PC-3 (cell line): ENCODE data around the gene C5AR2. TPM values are rescaled to one million over a fixed set of nuclear protein-coding genes. Genes with fewer than 3 reads are reported as not detected.
"Not testable (repeated sequence)": the region's sequence is repeated elsewhere in the genome, so short reads cannot be mapped to it uniquely, and the experiment has no call there.

Experiments used
- ATAC-seq: fragments of 200-7000 bp; cut with Tn5 transposase; 2 replicates; pipeline ENCODE4 v1.9.1; 2020; ENCODE audit warnings: mild to moderate bottlenecking, moderate library complexity
- BruUV-seq: library from RNA; stranded (reverse); fragments of 400-500 nt; replicated peaks from 2 replicates; lab custom pipeline; 2021; lab: Mats Ljungman, UMichigan
- CTCF ChIA-PET: fragments of 300-600 bp; sonication (Branson Sonifier 250); formaldehyde crosslinking; loops from one replicate; lab custom pipeline; 2022; ENCODE audit warnings: antibody characterized with exemption; lab: Charles Lee
- POLR2A ChIA-PET: fragments of 300-600 bp; sonication (Branson Sonifier 250); formaldehyde crosslinking; loops from one replicate; lab custom pipeline; 2022; ENCODE audit warnings: antibody characterized with exemption; ENCODE audit not compliant: unreplicated experiment; lab: Charles Lee
- DNase-seq: peaks from one replicate; pipeline ENCODE4 v3.0.0-alpha.2; 2015
- H2AFZ ChIP-seq: fragments of 300-600 bp; sonication (generic); 2 replicates; pipeline ENCODE4 v1.6.0; 2016; ENCODE audit warnings: antibody characterized with exemption, low read length
- H3F3A ChIP-seq: fragments of 300-600 bp; sonication (generic); one replicate; pipeline ENCODE4 v1.6.0; 2017; ENCODE audit warnings: antibody characterized with exemption, low read length, control low read depth, mild to moderate bottlenecking; ENCODE audit not compliant: unreplicated experiment
- H3K27ac ChIP-seq: fragments of 300-600 bp; sonication (generic); 2 replicates; pipeline ENCODE4 v1.5.1; 2016; ENCODE audit warnings: mild to moderate bottlenecking, low read length
- H3K27me3 ChIP-seq: fragments of 300-600 bp; sonication (generic); 2 replicates; pipeline ENCODE4 v1.6.1; 2016; ENCODE audit warnings: low read length, mixed read lengths
- H3K36me3 ChIP-seq: fragments of 300-600 bp; sonication (generic); 2 replicates; pipeline ENCODE4 v1.6.1; 2016; ENCODE audit warnings: low read depth, mixed run types, low read length, mixed read lengths
- H3K4me1 ChIP-seq: fragments of 300-600 bp; sonication (generic); 2 replicates; pipeline ENCODE4 v1.5.1; 2016; ENCODE audit warnings: low read length; ENCODE audit not compliant: insufficient read depth
- H3K4me2 ChIP-seq: fragments of 300-600 bp; sonication (generic); 2 replicates; pipeline ENCODE4 v1.6.0; 2016; ENCODE audit warnings: low read length
- H3K4me3 ChIP-seq: fragments of 300-600 bp; sonication (generic); 2 replicates; pipeline ENCODE4 v1.5.1; 2016; ENCODE audit warnings: mild to moderate bottlenecking, low read length, mixed read lengths
- H3K79me2 ChIP-seq: fragments of 300-600 bp; sonication (generic); 2 replicates; pipeline ENCODE4 v1.6.1; 2017; ENCODE audit warnings: low read length, mixed read lengths
- H3K9ac ChIP-seq: fragments of 300-600 bp; sonication (generic); 2 replicates; pipeline ENCODE4 v1.6.0; 2016; ENCODE audit warnings: mild to moderate bottlenecking, low read length
- H3K9me2 ChIP-seq: fragments of 300-600 bp; sonication (generic); replicated peaks from 2 replicates; pipeline ENCODE4 v1.6.1; 2016; ENCODE audit warnings: mixed run types, low read length, mixed read lengths
- H3K9me3 ChIP-seq: fragments of 300-600 bp; sonication (generic); 2 replicates; pipeline ENCODE4 v1.6.1; 2016; ENCODE audit warnings: low read length, mixed read lengths
- H4K20me1 ChIP-seq: fragments of 300-600 bp; sonication (generic); 2 replicates; pipeline ENCODE4 v1.6.1; 2016; ENCODE audit warnings: low read length, mixed read lengths
- CTCF ChIP-seq: fragments of 300-600 bp; sonication (generic); conservative IDR thresholded peaks from 2 replicates; pipeline ENCODE4 v1.5.1; 2017; ENCODE audit warnings: antibody characterized with exemption, low read depth, mild to moderate bottlenecking, low read length
- EZH2 ChIP-seq: fragments of 300-600 bp; sonication (generic); IDR thresholded peaks from one replicate; pipeline ENCODE4 v1.6.1; 2017; ENCODE audit warnings: antibody characterized with exemption, mild to moderate bottlenecking, low read length; ENCODE audit not compliant: unreplicated experiment
- EZH2phosphoT487 ChIP-seq: fragments of 300-600 bp; sonication (generic); IDR thresholded peaks from 2 replicates; pipeline ENCODE4 v1.6.1; 2018; ENCODE audit warnings: mild to moderate bottlenecking, antibody characterized with exemption, low read length, borderline replicate concordance
- intact Hi-C: fragments of 100-400 bp; cut with micrococcal nuclease; formaldehyde crosslinking; loops from 2 replicates; pipeline ENCODE4 v1.9.0; 2023
- total RNA-seq: library from RNA; depleted of rRNA; stranded (reverse); fragments of >200 nt; gene quantifications from 2 replicates; pipeline ENCODE4 v1.2.3, GENCODE V29; 2014

C5AR2 gene
- total RNA-seq, 1 experiment from 2014 or later: not detected

GRCh38 chr19:47386582-47386981 lies 54.6 kb downstream of the C5AR2 start:
- POLR2A ChIA-PET, DNase-seq, H3F3A ChIP-seq, H3K4me2 ChIP-seq, H3K4me3 ChIP-seq, CTCF ChIA-PET, intact Hi-C loops, ATAC-seq, H3K27me3 ChIP-seq, H3K27ac ChIP-seq, H3K36me3 ChIP-seq, H3K9ac ChIP-seq, H3K9me3 ChIP-seq, H3K79me2 ChIP-seq, H3K4me1 ChIP-seq, H2AFZ ChIP-seq, H3K9me2 ChIP-seq, BruUV-seq, H4K20me1 ChIP-seq: not testable (repeated sequence)

- H3K9ac ChIP-seq, H2AFZ ChIP-seq, H3K4me1 ChIP-seq, H4K20me1 ChIP-seq, H3K36me3 ChIP-seq, DNase-seq, BruUV-seq, POLR2A ChIA-PET, intact Hi-C loops, H3K4me3 ChIP-seq, H3K79me2 ChIP-seq, H3K9me2 ChIP-seq, H3K27ac ChIP-seq, H3K9me3 ChIP-seq, H3K4me2 ChIP-seq, H3K27me3 ChIP-seq, H3F3A ChIP-seq, ATAC-seq, CTCF ChIA-PET: not testable (repeated sequence)
These were observed 55.6 kb downstream of the C5AR2 start for GRCh38 chr19:47387623-47388022.

DNA sequence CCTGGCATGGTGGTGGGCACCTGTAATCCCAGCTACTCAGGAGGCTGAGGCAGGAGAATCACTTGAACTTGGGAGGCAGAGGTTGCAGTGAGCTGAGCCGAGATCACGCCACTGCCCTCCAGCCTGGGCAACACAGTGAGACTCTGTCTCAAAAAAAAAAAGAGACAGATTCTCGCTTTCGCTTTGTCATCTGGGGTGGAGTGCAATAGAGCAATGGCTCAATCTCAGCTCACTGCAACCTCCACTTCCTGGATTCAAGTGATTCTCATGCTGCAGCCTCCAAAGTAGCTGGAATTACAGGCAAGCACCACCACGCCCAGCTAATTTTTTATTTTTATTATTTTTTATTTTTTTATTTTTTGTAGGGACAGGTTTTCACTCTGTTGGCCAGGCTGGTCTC lies 56.7 kb downstream of the C5AR2 start:
- POLR2A ChIA-PET, H3K36me3 ChIP-seq, H3K4me1 ChIP-seq, intact Hi-C loops, H3K9ac ChIP-seq, H3K79me2 ChIP-seq, H4K20me1 ChIP-seq, H3K27me3 ChIP-seq, BruUV-seq, DNase-seq, H3K27ac ChIP-seq, H3K9me2 ChIP-seq, ATAC-seq, H3K4me3 ChIP-seq, H3K9me3 ChIP-seq, H3K4me2 ChIP-seq, H2AFZ ChIP-seq, H3F3A ChIP-seq: not testable (repeated sequence)
- CTCF ChIA-PET: interaction anchor here (0.6 kb wide), 1 partner anchor 174 kb away, joined by 4 read pairs; no protein-coding TSS in a partner anchor

GRCh38 chr19:47389150-47389556 lies 57.2 kb downstream of the C5AR2 start:
- no peak overlapping the region for H2AFZ ChIP-seq
- no TSS peak for BruUV-seq
- H3K9ac ChIP-seq: no peak overlapping the region
- no peaks in the 10 kb centered on the region for H4K20me1 ChIP-seq
- no peak overlapping the region for H3K4me3 ChIP-seq
- no peaks in the 10 kb centered on the region for H3F3A ChIP-seq
- H3K79me2 ChIP-seq: no peaks in the 10 kb centered on the region
- no peaks in the 10 kb centered on the region for H3K9me2 ChIP-seq
- no peak overlapping the region for H3K27ac ChIP-seq
- DNase-seq (no peak), ATAC-seq (no peak)
- no peak for TF ChIP-seq CTCF
- TF ChIP-seq EZH2: no peak
- TF ChIP-seq EZH2phosphoT487: no peak
- no peaks in the 10 kb centered on the region for H3K4me1 ChIP-seq
- ChIA-PET POLR2A (no interaction called here), CTCF (interaction anchor here (0.6 kb wide), 1 partner anchor 173 kb away, joined by 4 read pairs; no protein-coding TSS in a partner anchor)
- H3K9me3 ChIP-seq: no peaks in the 10 kb centered on the region
- no peaks in the 10 kb centered on the region for H3K36me3 ChIP-seq
- intact Hi-C loops: no loop called here
- H3K4me2 ChIP-seq: no peak overlapping the region
- H3K27me3 ChIP-seq: no peaks in the 10 kb centered on the region
